Panc1 (cell line): Measurements from ENCODE around the gene LRMDA. TPM values are rescaled to one million over a fixed set of nuclear protein-coding genes. Genes with fewer than 3 reads are reported as not detected.

Experiments
- ATAC-seq: fragments of 200-7000 bp; cut with Tn5 transposase; 2 replicates; pipeline ENCODE4 v1.9.1; 2020; ENCODE audit warnings: mild to moderate bottlenecking, moderate library complexity
- BruUV-seq: library from RNA; stranded (reverse); fragments of 400-500 nt; replicated peaks from 2 replicates; lab custom pipeline; 2021; lab: Mats Ljungman, UMichigan
- CTCF ChIA-PET: fragments of 300-600 bp; sonication (Branson Sonifier 250); formaldehyde crosslinking; loops from one replicate; lab custom pipeline; 2022; ENCODE audit warnings: antibody characterized with exemption; lab: Charles Lee
- POLR2A ChIA-PET: fragments of 300-600 bp; sonication (Branson Sonifier 250); formaldehyde crosslinking; loops from one replicate; lab custom pipeline; 2022; ENCODE audit warnings: antibody characterized with exemption; lab: Charles Lee
- DNase-seq: peaks from one replicate; pipeline ENCODE4 v3.0.0-alpha.2; 2010; ENCODE audit warnings: low read depth, low spot score
- H3K27ac ChIP-seq: 2 replicates; pipeline ENCODE4 v1.5.1; 2011; ENCODE audit warnings: mild to moderate bottlenecking, low read length, inconsistent platforms
- H3K27me3 ChIP-seq: fragments of 200-500 bp; sonication (Bioruptor generic); 2 replicates; pipeline ENCODE4 v1.6.0; 2014; ENCODE audit warnings: low read length, inconsistent platforms; ENCODE audit not compliant: control insufficient read depth, insufficient read depth
- H3K36me3 ChIP-seq: fragments of 200-500 bp; sonication (Bioruptor generic); 2 replicates; pipeline ENCODE4 v1.5.1; 2014; ENCODE audit warnings: inconsistent platforms, mild to moderate bottlenecking, low read length, moderate library complexity; ENCODE audit not compliant: control insufficient read depth, insufficient read depth
- H3K4me1 ChIP-seq: 2 replicates; pipeline ENCODE4 v1.5.1; 2011; ENCODE audit warnings: inconsistent platforms, mild to moderate bottlenecking, low read length, moderate library complexity; ENCODE audit not compliant: control insufficient read depth, insufficient read depth
- H3K4me3 ChIP-seq, 2 experiments: 2 replicates each; pipeline ENCODE4 v1.5.1; 2011 to 2012; ENCODE audit warnings: low read depth in 2 of 2, low read length in 2 of 2, mild to moderate bottlenecking in 2 of 2, inconsistent platforms in 1 of 2, moderate library complexity in 1 of 2
- H3K9me3 ChIP-seq: fragments of 200-500 bp; sonication (Bioruptor generic); 2 replicates; pipeline ENCODE4 v1.5.1; 2014; ENCODE audit warnings: low read depth, mild to moderate bottlenecking, inconsistent platforms, low read length, moderate library complexity; ENCODE audit not compliant: control insufficient read depth, insufficient read depth
- CTCF ChIP-seq: fragments of 450-650 bp; IDR thresholded peaks from 2 replicates; pipeline ENCODE4 v1.5.1; 2017; ENCODE audit warnings: mild to moderate bottlenecking
- POLR2AphosphoS5 ChIP-seq: IDR thresholded peaks from 2 replicates; pipeline ENCODE4 v1.6.1; 2012; ENCODE audit warnings: mild to moderate bottlenecking, low read depth, low read length, moderate library complexity
- REST ChIP-seq, 2 experiments: IDR thresholded peaks; 2 replicates each; pipeline ENCODE4 v1.6.1; 2011 to 2012; ENCODE audit warnings: low read depth in 2 of 2, control low read depth in 1 of 2, low read length in 1 of 2, mild to moderate bottlenecking in 1 of 2, moderate library complexity in 1 of 2; ENCODE audit not compliant: insufficient read depth in 1 of 2
- SIN3A ChIP-seq: IDR thresholded peaks from 2 replicates; pipeline ENCODE4 v1.6.1; 2012; ENCODE audit warnings: low read depth, mild to moderate bottlenecking, low read length, moderate library complexity, borderline replicate concordance; ENCODE audit not compliant: insufficient read depth
- TCF7L2 ChIP-seq: IDR thresholded peaks from 2 replicates; pipeline ENCODE4 v1.6.1; 2011; ENCODE audit warnings: mild to moderate bottlenecking, low read depth, low read length, inconsistent platforms
- in situ Hi-C: cut with HindIII; loops from 2 replicates; pipeline ENCODE4 v1.10.0; 2016; ENCODE audit warnings: low sequenced_read_pairs, low pct_unique_long_range_greater_than_20kb
- intact Hi-C: fragments of 100-400 bp; cut with micrococcal nuclease; formaldehyde crosslinking; loops from one replicate; pipeline ENCODE4 v1.10.0; 2022; ENCODE audit not compliant: unreplicated experiment
- total RNA-seq: library from RNA; stranded (reverse); gene quantifications from one replicate; pipeline ENCODE4 v1.2.1, GENCODE V29; 2021; ENCODE audit not compliant: unreplicated experiment

LRMDA gene
- total RNA-seq, 1 experiment from 2014 or later = 1.2 TPM

GRCh38 chr10:75400163-75400770 lies 31.2 kb upstream of the LRMDA start:
- Histone ChIP-seq H3K27ac (peak overlapping the region; percentile 66), H3K9me3 (no peaks in the 10 kb centered on the region), H3K4me1 (peaks cover 21% of the 10 kb centered on the region), H3K27me3 (peaks cover 23% of the 10 kb centered on the region), H3K36me3 (peaks cover 12% of the 10 kb centered on the region), H3K4me3 (peak overlapping the region; percentile 61)
- no peak for TF ChIP-seq REST (IDR thresholded peaks at IDR 0.05; ENCODE audit: insufficient read depth in 1 of 2, low read depth in 2 of 2, low read length in 1 of 2)
- TF ChIP-seq TCF7L2 = no peak
- TF ChIP-seq CTCF = peak; percentile 54
- TF ChIP-seq SIN3A = no peak
- no peak for TF ChIP-seq POLR2AphosphoS5
- intact Hi-C loops = loop anchor here (5.0 to 10.0 kb wide), 5 partner anchors 515 to 1587 kb away; no protein-coding TSS in a partner anchor
- BruUV-seq = TSS peak; percentile 87
- DNase-seq (no peak), ATAC-seq (no peak)
- ChIA-PET POLR2A (no interaction called here), CTCF (interaction anchor here (1.6 kb wide), 1 partner anchor 903 kb away, joined by 6 read pairs; no protein-coding TSS in a partner anchor)
- in situ Hi-C loops = no loop called here

GRCh38 chr10:75400771-75401568 lies 30.5 kb upstream of the LRMDA start:
- TF ChIP-seq CTCF (peak; percentile 26; the same call in 1 of the 2 replicates), POLR2AphosphoS5 (no peak)
- Histone ChIP-seq H3K4me1 (peaks cover 21% of the 10 kb centered on the region), H3K9me3 (no peaks in the 10 kb centered on the region), H3K4me3 (peak overlapping the region; percentile 61), H3K36me3 (peaks cover 12% of the 10 kb centered on the region), H3K27ac (peak overlapping the region; percentile 66), H3K27me3 (peaks cover 27% of the 10 kb centered on the region)
- intact Hi-C loops (loop anchor here (5.0 to 10.0 kb wide), 5 partner anchors 514 to 1586 kb away; no protein-coding TSS in a partner anchor), in situ Hi-C loops (no loop called here)
- ChIA-PET CTCF (interaction anchor here (0.6 kb wide), 1 partner anchor 155 kb away, joined by 3 read pairs; no protein-coding TSS in a partner anchor), POLR2A (no interaction called here)
- ATAC-seq (peak; percentile 2), DNase-seq (no peak)
- no TSS peak for BruUV-seq
